Stimulated activated CD8-positive, alpha-beta memory T cell treated with anti-CD3 and anti-CD28 coated beads, Interleukin-4, amount 100 ng/mL, for 4 hours (primary cell): ENCODE measurements around the gene PODN.

Experiments
- DNase-seq, 2 donors: peaks; one replicate each; pipeline ENCODE4 v3.0.0-alpha.2; 2020; ENCODE audit warnings: low read depth in 2 of 2, low spot score in 1 of 2

The PODN gene

GRCh38 chr1:53114090-53114489 lies 52.1 kb downstream of the PODN start:
- no peak for DNase-seq

DNA sequence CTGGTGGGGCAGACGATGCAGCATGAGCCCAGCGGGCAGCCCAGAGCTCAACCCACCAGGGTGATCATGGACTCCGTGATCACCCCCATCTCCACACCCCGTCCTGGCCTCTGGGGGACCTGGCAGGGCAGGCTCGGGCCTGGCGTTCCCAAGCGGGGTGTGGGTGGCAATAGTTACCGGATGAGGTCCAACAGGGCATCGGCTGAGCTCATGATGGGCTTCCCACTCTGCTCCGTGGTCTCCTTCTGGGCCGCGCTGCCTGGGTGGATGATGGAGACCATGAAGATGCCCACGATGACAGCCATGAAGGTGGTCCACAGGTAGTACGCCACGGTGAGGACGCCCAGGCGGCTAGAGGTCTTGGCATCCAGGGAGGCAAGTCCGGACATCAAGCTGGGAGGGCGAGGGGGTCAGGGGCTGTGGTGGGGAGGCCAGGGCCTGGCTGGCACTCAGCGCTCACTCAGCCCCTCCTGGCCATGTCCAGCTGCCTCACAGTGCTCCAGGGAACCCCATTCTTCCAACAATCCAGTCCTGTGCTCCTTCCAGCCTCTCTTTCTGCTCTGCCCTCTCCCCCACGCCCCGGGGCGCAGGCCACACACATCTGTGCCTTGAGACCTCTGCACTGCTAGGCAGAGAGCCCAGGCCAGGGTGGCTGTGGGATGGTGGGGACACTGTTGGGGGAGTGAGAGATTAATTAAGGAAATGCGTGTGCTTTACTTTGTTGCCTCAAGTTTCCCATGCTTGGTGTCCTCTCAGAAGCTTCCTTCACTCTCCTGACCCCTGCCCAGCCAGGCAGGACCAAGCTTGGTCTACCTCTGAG lies 52.8 kb downstream of the PODN start:
- no peak for DNase-seq

DNA sequence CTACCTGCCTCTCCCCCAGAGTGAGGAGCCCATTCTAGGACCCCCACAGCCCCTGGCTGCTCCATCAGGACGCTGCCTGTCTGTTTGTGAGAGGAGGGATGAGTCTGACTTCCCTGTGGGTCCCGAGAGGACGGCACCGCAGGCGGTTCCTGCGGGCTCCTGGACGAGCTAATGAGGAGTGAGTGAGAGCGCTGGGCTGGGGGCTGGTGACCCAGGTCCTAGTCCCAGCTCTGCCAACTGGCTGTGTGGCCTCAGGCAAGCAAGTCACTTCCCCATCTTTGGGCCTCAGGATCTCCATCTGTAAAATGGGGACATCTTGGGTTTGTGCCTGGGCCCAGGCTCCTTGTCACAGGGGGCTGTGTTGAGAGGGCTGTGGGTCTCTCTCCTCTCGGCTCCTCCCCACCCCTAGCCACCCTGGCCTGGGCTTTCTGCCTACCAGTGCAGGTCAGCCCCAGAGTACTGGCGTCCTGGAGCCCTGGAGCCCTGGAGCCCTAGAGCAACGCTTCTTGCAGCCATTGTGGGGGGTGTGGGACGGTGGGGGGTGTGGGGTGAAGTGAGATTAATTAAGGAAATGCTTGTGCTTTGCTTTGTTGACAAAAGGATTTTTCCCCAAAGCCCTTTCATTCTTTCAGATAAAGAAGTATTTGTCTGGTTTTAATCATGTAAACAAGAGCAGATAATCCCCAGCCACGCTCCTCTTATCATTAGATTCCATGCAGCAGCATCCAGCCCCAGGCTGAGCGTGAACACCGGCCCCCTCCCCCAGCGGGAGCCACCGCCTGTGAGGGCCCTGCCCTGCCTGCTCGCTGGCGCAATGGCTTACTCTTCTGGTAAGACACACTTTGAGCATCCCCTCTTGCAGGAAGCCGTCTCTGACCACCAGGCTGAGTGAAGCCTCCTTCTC lies 53.6 kb downstream of the PODN start:
- no peak for DNase-seq

DNA sequence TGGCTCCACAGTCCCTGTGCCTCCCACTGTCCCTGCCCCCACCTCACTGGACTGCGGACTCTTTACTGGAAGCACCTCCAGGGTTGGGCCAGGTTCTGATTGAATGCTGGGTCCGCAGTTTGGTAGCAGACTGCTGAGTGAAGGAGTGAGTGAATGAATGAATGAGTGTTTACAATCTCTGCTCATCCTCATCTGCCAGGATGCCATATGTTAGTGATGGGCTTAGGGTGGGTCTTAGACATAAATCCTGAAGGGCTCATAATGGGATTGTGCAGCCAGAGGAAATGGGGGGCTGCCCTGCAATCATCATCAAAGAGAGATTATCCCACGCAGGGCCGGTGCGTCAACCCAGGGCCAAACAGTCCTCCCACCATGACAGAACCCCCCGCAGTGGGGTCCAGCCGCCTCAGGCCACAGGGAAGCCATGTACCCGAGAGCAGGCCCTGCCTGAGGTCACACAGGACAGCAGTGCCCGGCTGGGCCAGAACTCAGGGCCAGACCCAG lies 54.3 kb downstream of the PODN start:
- no peak for DNase-seq

DNA sequence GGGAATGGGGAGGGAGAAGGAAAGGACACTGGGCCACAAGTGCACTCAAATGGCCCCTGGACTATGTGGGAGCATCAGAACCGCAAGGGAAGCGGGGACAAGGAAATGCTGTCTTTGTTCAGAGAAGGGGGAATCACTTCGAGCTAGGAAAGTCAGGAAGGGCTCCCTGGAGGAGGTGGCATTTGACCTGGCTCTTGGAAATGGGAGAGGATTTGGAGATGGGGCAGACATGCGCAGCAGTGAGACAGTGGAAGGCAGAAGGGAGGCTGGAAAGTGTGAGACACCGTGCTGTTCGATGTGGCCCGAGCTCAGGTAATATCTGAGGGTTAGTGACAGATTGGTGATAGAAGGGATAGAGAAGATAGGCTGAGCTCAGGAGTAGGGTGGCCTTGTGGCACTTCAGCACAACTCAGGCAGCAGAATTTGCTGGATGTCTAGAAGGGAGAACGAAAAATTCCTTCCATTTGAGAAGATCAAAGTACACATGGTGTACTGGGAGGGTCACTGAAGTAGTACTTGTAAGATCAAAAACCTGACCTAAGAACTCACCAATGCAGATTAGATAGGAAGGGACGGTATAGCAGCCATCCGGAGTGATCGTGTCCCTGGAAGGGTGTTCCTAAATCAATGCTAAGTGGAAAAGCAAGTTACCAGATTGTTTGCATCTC lies 55.1 kb downstream of the PODN start:
- no peak for DNase-seq

DNA sequence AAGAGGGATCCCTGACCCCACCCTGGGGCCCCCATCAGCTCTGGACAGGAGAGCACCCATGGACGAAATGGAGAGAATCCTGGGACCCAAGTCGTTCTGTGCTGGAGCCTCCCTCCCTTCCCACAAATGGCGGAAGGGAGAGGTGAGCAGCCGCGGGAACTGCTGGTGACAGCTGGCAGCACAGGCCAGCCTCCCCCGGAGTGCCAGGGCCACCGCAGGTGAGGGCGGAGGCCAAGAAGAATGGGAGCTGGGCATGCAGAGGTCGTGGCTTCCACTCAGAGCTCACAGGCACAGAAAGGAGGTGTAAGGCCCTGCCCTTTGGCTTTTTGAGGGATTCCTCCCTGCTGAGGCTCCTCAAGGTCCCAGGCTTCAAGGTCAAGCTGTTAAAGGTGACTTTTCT lies 55.8 kb downstream of the PODN start:
- DNase-seq, result no peak

- no peak for DNase-seq
Observed at GRCh38 chr1:53120659-53121058, 58.6 kb downstream of the PODN start.

DNA sequence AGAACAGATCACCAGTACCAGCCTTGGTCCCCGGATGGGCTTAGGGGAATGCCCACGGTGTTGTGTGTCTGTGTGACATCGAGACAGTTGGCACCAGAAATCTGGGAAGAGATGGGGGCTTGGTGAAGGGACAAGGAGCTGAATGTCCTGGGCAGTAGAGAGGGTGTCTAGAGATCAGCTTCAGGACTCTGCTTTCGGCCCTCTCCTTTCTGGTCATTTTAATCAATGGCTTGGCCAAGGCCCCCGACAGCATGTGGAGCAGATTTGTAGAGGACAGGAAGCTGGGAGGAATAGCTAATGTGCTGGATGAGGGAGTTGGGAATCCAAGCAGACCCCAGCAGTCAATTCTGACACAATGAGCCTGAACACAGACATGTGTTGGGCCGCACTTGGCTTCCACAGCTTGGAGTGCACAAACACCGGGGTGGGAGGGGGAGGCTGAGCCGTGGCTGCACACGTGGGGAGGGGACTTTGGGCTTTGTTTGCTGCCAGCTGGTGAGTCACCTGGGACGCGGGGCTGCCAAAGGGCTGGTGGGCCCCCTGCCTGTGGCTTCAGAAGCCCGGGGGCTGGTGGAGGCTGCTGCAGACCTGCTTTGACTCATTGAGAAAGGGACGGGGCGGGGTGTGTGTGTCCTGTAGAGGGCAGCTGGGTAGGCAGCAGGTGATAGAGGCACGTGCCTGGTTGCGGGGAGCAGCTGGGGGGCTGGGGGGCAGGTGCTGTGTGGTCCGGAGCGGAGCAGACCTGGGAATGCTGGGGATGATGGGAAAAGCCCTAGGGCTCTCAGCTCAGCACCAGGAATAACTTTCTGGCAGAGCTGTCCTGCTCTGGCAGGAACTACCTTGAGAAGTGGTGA lies 59.5 kb downstream of the PODN start:
- DNase-seq, result no peak

GRCh38 chr1:53122201-53122885 lies 60.3 kb downstream of the PODN start:
- no peak for DNase-seq

DNA sequence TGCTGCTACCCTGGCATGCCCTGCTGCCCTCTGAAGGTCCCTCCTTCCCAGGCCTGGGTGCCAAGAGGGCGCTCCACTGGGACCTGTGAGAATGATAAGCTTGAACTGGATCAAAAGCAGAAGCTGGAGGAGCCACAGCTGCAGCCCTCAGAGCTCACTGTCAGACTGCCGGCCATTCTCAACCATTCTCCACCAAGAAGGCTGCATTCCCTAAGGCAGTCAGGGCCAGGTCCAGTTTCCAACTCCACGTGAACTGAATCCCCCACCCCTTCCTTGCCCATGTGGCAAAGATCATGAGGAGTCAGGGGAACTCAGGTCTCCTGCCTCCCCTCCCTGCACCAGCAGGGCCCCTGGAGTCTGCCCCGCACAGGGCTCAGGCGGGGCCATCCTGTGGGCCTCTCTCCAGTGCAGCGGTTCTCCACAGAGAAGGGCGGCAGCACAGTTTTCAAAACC lies 61.0 kb downstream of the PODN start:
- no peak for DNase-seq

DNA sequence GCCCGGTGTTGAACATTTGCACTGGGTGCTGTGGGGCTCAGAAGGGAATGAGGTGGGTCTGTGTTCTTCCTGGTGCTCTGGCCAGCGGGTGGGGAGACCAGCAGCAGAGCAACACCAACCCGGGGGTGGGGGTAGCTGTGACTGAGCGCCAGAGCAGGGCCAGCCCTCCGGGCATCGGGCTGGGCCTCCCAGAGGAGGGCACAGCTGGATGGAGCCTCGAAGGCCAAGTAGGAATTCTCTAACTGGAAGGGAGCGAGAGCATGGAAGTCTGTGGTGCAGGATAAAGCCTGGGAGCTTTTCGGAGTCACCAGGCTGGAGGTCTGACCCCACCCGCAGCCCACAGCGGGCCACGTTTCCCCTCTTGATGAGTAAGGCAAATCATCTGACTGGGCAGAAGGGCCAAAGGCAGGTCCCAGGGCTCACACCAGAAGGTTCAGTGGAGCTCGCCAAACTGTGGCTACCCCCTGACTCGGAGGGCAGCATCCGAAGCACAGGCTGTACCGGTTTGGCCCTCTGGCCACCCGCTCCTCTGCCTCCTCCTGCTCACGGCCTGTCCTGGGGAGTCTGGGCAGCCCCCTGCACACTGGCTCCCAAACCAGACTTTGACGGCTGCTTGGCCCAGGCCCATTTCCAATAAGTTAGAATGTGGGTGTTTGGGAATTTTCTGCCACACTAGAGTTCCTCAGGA lies 61.6 kb downstream of the PODN start:
- no peak for DNase-seq

DNA sequence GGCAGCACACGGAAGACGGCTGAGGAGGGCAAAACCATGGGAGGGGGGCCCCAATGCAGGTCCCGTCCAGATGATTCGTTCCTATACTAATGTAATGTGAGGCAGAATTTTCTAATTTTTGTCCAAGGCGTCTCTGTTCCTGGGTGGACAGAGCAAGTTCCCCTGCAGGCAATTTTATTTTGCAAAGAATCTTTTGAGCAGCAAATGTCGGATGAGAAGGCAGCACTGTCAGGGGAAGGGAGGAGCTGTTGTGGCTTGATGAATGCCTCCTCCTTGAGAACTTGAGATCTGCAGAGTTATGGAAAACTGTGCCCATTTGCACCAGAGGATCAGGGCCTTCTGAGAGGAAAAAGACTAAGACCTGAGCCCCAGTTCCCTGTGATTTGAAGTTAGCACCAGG lies 63.1 kb downstream of the PODN start:
- DNase-seq, result no peak

- DNase-seq, result no peak
Observed at GRCh38 chr1:53125623-53126360, 63.8 kb downstream of the PODN start.

GRCh38 chr1:53126495-53126894 lies 64.5 kb downstream of the PODN start:
- DNase-seq, result no peak

- DNase-seq, result no peak
Observed at GRCh38 chr1:53127546-53127945, 65.5 kb downstream of the PODN start.

GRCh38 chr1:53128401-53128800 lies 66.4 kb downstream of the PODN start:
- DNase-seq, result no peak

DNA sequence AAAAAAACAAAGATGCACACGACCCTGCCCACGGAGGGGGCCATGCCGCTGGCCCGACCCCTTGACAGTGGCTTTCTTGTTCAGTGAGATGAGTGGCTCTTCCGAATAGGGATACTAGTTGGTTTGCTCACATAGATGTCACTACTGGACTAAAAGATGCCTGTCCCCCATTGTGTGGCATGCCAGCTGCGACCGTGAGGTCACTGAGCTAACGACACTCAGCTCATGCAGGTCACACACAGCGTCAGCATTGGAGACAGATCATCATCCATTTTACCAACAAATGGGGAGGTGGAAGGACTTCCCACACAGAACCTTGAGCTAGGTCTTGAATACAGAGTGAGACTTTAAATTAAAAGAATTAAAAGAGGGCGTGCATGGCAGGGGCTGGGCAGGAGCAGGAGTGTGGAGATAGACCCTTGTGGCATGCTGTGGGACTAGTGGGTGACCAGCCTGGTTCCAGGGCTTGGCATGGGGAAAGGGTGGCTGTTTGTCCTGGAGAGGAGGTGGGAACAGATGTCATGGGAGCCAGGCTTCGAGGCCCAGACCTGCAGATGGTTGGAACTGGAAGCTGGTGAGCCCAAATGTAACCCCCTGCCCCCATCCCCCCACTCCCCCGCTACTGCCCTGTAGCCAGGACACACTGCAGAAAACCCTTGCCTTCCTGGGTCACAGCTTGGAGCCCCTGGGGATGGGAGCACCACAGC lies 68.0 kb downstream of the PODN start:
- no peak for DNase-seq

DNA sequence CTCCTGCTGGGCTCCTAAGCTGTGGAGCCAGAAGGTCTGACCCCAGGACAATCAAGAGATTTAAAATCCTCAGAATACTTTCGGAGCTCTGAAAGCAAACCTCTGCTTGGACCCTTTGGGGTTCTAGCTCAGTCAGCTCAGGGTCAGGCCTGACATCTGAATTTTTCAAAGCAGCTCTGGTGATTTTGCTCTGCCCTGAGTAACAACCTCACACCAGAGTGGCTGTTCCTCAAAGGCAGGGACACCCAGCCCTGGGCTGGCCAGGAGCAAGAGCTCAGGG lies 68.5 kb downstream of the PODN start:
- DNase-seq, result no peak
